ENCODE measurements around the gene DLGAP5. TPM values are rescaled to one million over a fixed set of nuclear protein-coding genes. Genes with fewer than 3 reads are reported as not detected.

Gene DLGAP5
- total and polyA plus RNA-seq, 7 donors: 0.03 to 0.29 (median 0.08) TPM; not detected in 3

- no peaks in the 10 kb centered on the region for H3K4me1 ChIP-seq
- no peaks in the 10 kb centered on the region for H3K9me3 ChIP-seq
- H3K27ac ChIP-seq: no peak overlapping the region
- ATAC-seq: no peak
- TF ChIP-seq CTCF (IDR thresholded peaks at IDR 0.05): no peak
- no peaks in the 10 kb centered on the region for H3K36me3 ChIP-seq (ENCODE audit: insufficient read depth in 1 of 2, low read depth in 1 of 2)
- H3K4me3 ChIP-seq: no peak overlapping the region
- no peaks in the 10 kb centered on the region for H3K27me3 ChIP-seq (ENCODE audit: insufficient read depth in 3 of 3, low read length in 2 of 3)
- intact Hi-C loops (cut with DNase I): no loop called here
- no peak for DNase-seq
- WGBS, 3 donors: 69 to 70% (median 70%) methylated on average over 1 of the region's 1 CpG
These were observed 39.2 kb downstream of the DLGAP5 start for GRCh38 chr14:55152052-55152753.

DNA sequence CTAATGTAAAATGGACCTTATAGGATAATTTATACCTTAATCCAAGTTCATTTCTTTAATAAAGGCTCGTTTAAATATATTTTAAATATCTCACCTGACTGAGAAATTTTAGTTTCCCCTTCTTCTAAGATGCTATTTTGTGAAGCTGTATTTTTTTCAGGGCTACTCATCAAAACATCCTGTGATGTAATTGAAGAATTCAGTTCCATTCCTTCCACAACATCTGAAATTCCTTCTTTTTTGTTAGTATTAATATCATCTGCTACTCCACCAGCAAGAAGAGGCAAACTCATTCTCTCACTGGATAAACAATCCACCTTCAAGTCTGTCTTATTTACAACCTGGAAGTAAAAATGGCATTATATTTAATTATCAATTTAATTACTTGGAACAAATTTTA, 39.8 kb downstream of the DLGAP5 start:
- H3K4me3 ChIP-seq: no peak overlapping the region
- no peak for ATAC-seq
- 79 to 94% (median 86%) methylated on average over 1 of the region's 1 CpG for WGBS, 3 donors
- H3K4me1 ChIP-seq: no peaks in the 10 kb centered on the region
- no peaks in the 10 kb centered on the region for H3K9me3 ChIP-seq
- no peaks in the 10 kb centered on the region for H3K36me3 ChIP-seq (ENCODE audit: insufficient read depth in 1 of 2, low read depth in 1 of 2)
- intact Hi-C loops (cut with DNase I): no loop called here
- H3K27ac ChIP-seq: no peak overlapping the region
- DNase-seq: no peak
- TF ChIP-seq CTCF (IDR thresholded peaks at IDR 0.05): no peak
- H3K27me3 ChIP-seq (ENCODE audit: insufficient read depth in 3 of 3, low read length in 2 of 3): no peaks in the 10 kb centered on the region

DNA sequence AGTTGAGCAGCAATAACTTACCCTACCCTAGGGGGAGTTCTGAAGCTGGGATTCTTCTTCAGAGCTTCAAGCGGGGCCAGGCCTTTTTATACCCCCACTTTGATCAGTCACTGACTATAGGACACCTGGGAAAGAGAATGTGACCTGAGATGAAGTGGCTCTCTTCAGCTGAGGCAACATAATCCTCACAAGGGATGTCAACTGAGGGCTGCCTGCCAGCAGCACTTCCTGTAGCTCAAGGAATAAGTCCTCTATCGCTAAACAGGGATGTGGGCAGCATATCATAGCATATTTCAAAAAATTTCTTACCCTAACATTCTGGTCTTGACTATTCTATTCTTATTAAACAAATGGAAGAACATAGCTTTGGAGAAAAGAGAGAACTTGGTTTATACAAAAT, 45.0 kb downstream of the DLGAP5 start:
- no peak for ATAC-seq
- intact Hi-C loops (cut with DNase I): no loop called here
- DNase-seq: peak in 1 of 2 donors; percentile 53
- WGBS, 3 donors: 74 to 76% (median 75%) methylated on average over 2 of the region's 2 CpGs
- no peaks in the 10 kb centered on the region for H3K9me3 ChIP-seq
- TF ChIP-seq CTCF (IDR thresholded peaks at IDR 0.05): no peak
- H3K27ac ChIP-seq: no peak overlapping the region
- H3K36me3 ChIP-seq (ENCODE audit: insufficient read depth in 1 of 2, low read depth in 1 of 2): peaks cover 0 to 44% of the 10 kb centered on the region in 2 donors
- H3K27me3 ChIP-seq (ENCODE audit: insufficient read depth in 3 of 3, low read length in 2 of 3): no peaks in the 10 kb centered on the region
- no peak overlapping the region for H3K4me3 ChIP-seq
- H3K4me1 ChIP-seq: no peaks in the 10 kb centered on the region

GRCh38 chr14:55142466-55142865, 48.9 kb downstream of the DLGAP5 start:
- Histone ChIP-seq H3K9me3 (no peaks in the 10 kb centered on the region), H3K4me1 (no peaks in the 10 kb centered on the region), H3K27me3 (ENCODE audit: insufficient read depth in 3 of 3, low read length in 2 of 3) (no peaks in the 10 kb centered on the region), H3K27ac (no peak overlapping the region), H3K36me3 (ENCODE audit: insufficient read depth in 1 of 2, low read depth in 1 of 2) (peaks cover 3 to 78% of the 10 kb centered on the region in 2 donors), H3K4me3 (no peak overlapping the region)
- no peak for TF ChIP-seq CTCF (IDR thresholded peaks at IDR 0.05)
- 79 to 84% (median 79%) methylated on average over 2 of the region's 2 CpGs for WGBS, 3 donors
- intact Hi-C loops (cut with DNase I): no loop called here
- ATAC-seq (no peak), DNase-seq (no peak)

DNA sequence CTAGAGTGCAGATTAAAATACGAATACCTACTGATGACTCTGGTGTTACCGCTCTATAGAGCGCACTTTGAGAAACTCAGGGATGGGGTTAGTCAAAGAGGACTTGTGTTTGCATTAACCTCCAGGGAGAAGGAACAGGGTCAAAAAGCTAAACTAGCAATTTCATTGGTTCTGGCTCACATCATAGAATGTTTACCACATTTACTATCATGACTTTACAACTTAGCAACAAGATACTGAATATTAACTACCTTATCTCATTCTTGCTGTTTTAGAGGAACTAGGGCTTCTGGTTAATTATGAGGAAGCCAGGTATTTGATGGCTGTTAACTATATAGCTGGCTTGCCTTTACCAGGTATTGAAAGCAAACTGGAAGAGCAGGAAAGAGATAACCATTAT, 49.6 kb downstream of the DLGAP5 start:
- Histone ChIP-seq H3K4me3 (no peak overlapping the region), H3K9me3 (no peaks in the 10 kb centered on the region), H3K27ac (no peak overlapping the region), H3K4me1 (no peaks in the 10 kb centered on the region), H3K36me3 (ENCODE audit: insufficient read depth in 1 of 2, low read depth in 1 of 2) (peaks cover 3 to 78% of the 10 kb centered on the region in 2 donors), H3K27me3 (ENCODE audit: insufficient read depth in 3 of 3, low read length in 2 of 3) (no peaks in the 10 kb centered on the region)
- WGBS, 3 donors: 96% methylated on average over 3 of the region's 3 CpGs
- no peak for TF ChIP-seq CTCF (IDR thresholded peaks at IDR 0.05)
- no peak for ATAC-seq
- DNase-seq: no peak
- intact Hi-C loops (cut with DNase I): no loop called here

Data from psoas muscle (tissue), 8 donors.